Calu3 (cell line): ENCODE data around the gene SPATS2. TPM values are rescaled to one million over a fixed set of nuclear protein-coding genes. Genes with fewer than 3 reads are reported as not detected.

Source experiments
- BruUV-seq: library from RNA; stranded (reverse); fragments of 400-500 nt; replicated peaks from 2 replicates; lab custom pipeline; 2021; lab: Mats Ljungman, UMichigan
- CTCF ChIA-PET: fragments of 300-600 bp; sonication (Branson Sonifier 250); formaldehyde crosslinking; loops from one replicate; lab custom pipeline; 2022; ENCODE audit warnings: antibody characterized with exemption; lab: Charles Lee
- DNase-seq: peaks from one replicate; pipeline ENCODE4 v3.0.0; 2022
- H3K27ac Mint-ChIP-seq: one replicate; pipeline ENCODE4 v1.8.0; 2022; ENCODE audit warnings: mixed read lengths; ENCODE audit not compliant: unreplicated experiment
- H3K27me3 Mint-ChIP-seq: one replicate; pipeline ENCODE4 v1.8.0; 2022; ENCODE audit warnings: mixed read lengths; ENCODE audit not compliant: unreplicated experiment
- H3K36me3 Mint-ChIP-seq: one replicate; pipeline ENCODE4 v1.8.0; 2022; ENCODE audit warnings: mild to moderate bottlenecking, moderate library complexity, mixed read lengths; ENCODE audit not compliant: insufficient read depth, unreplicated experiment
- H3K4me1 Mint-ChIP-seq: one replicate; pipeline ENCODE4 v1.8.0; 2022; ENCODE audit warnings: mild to moderate bottlenecking, low read depth, mixed read lengths; ENCODE audit not compliant: unreplicated experiment
- H3K4me3 Mint-ChIP-seq: one replicate; pipeline ENCODE4 v1.8.0; 2022; ENCODE audit warnings: mild to moderate bottlenecking, low read depth, moderate library complexity, mixed read lengths; ENCODE audit not compliant: unreplicated experiment
- H3K9me3 Mint-ChIP-seq: one replicate; pipeline ENCODE4 v1.8.0; 2022; ENCODE audit warnings: low read depth, mixed read lengths; ENCODE audit not compliant: unreplicated experiment
- intact Hi-C: fragments of 100-400 bp; cut with micrococcal nuclease; formaldehyde crosslinking; loops from one replicate; pipeline ENCODE4 v1.10.0; 2022; ENCODE audit not compliant: unreplicated experiment
- total RNA-seq: library from RNA; stranded (reverse); gene quantifications from 2 replicates; pipeline ENCODE4 v1.2.3, GENCODE V29; 2022
- TF ChIP-seq, protein P1 (sequence below): fragments of 200-600 bp; IDR thresholded peaks from one replicate; pipeline ENCODE4 v1.8.0; 2022; ENCODE audit warnings: antibody characterized with exemption; ENCODE audit not compliant: unreplicated experiment

The SPATS2 gene
- total RNA-seq, 1 experiment from 2014 or later = 23.2 TPM

DNA sequence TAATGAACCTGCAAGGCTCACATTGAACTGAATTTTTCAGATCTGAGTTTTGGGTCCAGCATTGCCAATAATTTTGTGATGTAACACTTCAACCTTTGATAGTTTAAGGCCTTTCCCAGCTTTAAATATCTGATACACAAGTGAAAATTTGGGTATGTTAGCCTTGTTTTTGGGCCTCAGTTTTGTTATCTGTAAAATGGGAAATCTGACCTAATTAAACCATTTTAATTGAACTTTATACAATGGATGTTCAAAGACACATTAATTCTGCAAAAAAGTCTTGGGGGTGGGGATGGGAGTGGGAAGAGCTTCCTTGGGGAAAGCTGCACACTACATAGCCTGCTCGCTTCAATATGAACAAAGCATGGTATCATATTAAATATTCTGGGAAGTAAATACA, 5.2 kb upstream of the SPATS2 start:
- peaks cover 11% of the 10 kb centered on the region for H3K36me3 Mint-ChIP-seq
- no peaks in the 10 kb centered on the region for H3K27me3 Mint-ChIP-seq
- CTCF ChIA-PET = no interaction called here
- BruUV-seq = no TSS peak
- DNase-seq = no peak
- no peak overlapping the region for H3K4me3 Mint-ChIP-seq
- TF ChIP-seq, protein P1, sequence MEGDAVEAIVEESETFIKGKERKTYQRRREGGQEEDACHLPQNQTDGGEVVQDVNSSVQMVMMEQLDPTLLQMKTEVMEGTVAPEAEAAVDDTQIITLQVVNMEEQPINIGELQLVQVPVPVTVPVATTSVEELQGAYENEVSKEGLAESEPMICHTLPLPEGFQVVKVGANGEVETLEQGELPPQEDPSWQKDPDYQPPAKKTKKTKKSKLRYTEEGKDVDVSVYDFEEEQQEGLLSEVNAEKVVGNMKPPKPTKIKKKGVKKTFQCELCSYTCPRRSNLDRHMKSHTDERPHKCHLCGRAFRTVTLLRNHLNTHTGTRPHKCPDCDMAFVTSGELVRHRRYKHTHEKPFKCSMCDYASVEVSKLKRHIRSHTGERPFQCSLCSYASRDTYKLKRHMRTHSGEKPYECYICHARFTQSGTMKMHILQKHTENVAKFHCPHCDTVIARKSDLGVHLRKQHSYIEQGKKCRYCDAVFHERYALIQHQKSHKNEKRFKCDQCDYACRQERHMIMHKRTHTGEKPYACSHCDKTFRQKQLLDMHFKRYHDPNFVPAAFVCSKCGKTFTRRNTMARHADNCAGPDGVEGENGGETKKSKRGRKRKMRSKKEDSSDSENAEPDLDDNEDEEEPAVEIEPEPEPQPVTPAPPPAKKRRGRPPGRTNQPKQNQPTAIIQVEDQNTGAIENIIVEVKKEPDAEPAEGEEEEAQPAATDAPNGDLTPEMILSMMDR = no peak
- intact Hi-C loops = no loop called here
- H3K4me1 Mint-ChIP-seq = peaks cover 22% of the 10 kb centered on the region
- H3K27ac Mint-ChIP-seq = no peak overlapping the region
- no peaks in the 10 kb centered on the region for H3K9me3 Mint-ChIP-seq

- Mint-ChIP-seq H3K4me1 (no peaks in the 10 kb centered on the region), H3K4me3 (no peak overlapping the region), H3K27ac (no peak overlapping the region), H3K36me3 (peaks cover 24% of the 10 kb centered on the region), H3K9me3 (no peaks in the 10 kb centered on the region), H3K27me3 (no peaks in the 10 kb centered on the region)
- TF ChIP-seq, protein P1 = no peak
- intact Hi-C loops = no loop called here
- BruUV-seq = no TSS peak
- CTCF ChIA-PET = no interaction called here
- DNase-seq = no peak
These were observed 2.3 kb upstream of the SPATS2 start for GRCh38 chr12:49364989-49365388.

DNA sequence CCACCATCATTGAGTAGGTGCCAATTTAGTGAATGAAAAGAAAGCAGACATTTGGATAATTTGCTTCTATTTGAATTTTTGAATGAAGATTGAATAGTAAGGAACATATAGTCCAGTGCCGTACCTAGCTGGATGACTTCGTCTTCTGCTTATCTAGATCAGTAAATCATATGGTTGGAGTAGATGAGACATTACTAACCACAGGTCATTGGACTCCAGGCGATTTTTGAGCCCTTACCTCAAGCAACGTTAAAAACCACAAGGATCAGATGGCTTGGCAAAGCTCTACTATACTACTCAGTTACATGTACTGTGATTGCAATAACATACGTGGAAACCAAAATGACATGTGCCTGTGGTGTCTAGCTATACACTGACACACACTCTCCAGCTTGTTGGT, 1.7 kb upstream of the SPATS2 start:
- CTCF ChIA-PET = no interaction called here
- peaks cover 24% of the 10 kb centered on the region for H3K36me3 Mint-ChIP-seq
- H3K27ac Mint-ChIP-seq = no peak overlapping the region
- H3K27me3 Mint-ChIP-seq = no peaks in the 10 kb centered on the region
- no peak for DNase-seq
- H3K4me3 Mint-ChIP-seq = peak overlapping the region; percentile 80
- no peaks in the 10 kb centered on the region for H3K4me1 Mint-ChIP-seq
- no TSS peak for BruUV-seq
- intact Hi-C loops = no loop called here
- H3K9me3 Mint-ChIP-seq = no peaks in the 10 kb centered on the region
- TF ChIP-seq, protein P1 = no peak

DNA sequence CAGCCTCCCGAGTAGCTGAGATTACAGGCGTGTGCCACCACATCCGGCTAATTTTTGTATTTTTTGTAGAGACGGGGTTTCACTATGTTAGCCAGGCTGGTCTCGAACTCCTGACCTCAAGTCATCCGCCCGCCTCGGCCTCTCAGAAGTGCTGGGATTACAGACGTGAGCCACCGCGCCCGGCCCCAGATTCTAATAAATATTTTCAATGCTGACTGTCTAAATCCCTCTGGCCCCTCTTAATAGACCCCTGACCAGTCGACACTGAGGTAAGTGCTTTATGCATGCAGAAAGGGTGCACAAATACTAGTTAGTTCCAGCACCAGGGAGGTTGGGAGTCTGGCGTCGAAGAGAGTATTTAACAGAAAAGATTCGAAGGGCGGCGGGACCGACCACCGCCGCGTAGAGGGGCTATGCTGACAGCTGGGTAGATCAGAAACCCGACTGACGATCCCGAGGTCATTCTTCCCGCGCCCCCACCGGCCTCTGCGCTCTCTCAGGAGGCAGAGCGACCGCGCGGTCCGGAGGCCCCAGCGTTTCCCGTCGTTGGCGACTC, 1.1 kb upstream of the SPATS2 start:
- CTCF ChIA-PET = interaction anchor here (1.1 to 1.8 kb wide), 4 partner anchors 8 to 214 kb away, joined by 3 to 8 read pairs (median 6); no protein-coding TSS in a partner anchor
- TF ChIP-seq, protein P1 = no peak
- no peaks in the 10 kb centered on the region for H3K27me3 Mint-ChIP-seq
- H3K27ac Mint-ChIP-seq = peak overlapping the region; percentile 68
- intact Hi-C loops = no loop called here
- no TSS peak for BruUV-seq
- H3K9me3 Mint-ChIP-seq = no peaks in the 10 kb centered on the region
- peaks cover 24% of the 10 kb centered on the region for H3K36me3 Mint-ChIP-seq
- H3K4me1 Mint-ChIP-seq = no peaks in the 10 kb centered on the region
- peak overlapping the region; percentile 80 for H3K4me3 Mint-ChIP-seq
- DNase-seq = no peak
